Renal cortex interstitium (tissue), 11 donors: ENCODE data around the gene GOLGA3. TPM values are rescaled to one million over a fixed set of nuclear protein-coding genes. Genes with fewer than 3 reads are reported as not detected.
A peak's percentile ranks its signal among the peaks of the same experiment; 100 is the strongest.
"Not testable (repeated sequence)": the region's sequence is repeated elsewhere in the genome, so short reads cannot be mapped to it uniquely, and the experiment has no call there.

Source experiments
- DNase-seq, 11 donors: peaks; one replicate each; pipeline ENCODE4 v3.0.0-alpha.2; 2013; ENCODE audit warnings: low read depth in 9 of 11, low spot score in 4 of 11; ENCODE audit errors: extremely low read depth in 1 of 11
- polyA plus RNA-seq, 3 donors: library from polyadenylated mRNA; unstranded; fragments of 120-200 nt; gene quantifications; one replicate each; pipeline ENCODE4 v1.2.1, GENCODE V29; 2013; ENCODE audit not compliant: insufficient read length in 3 of 3

GOLGA3 gene
- polyA plus RNA-seq, 3 donors = 22.0 to 32.3 (median 30.6) TPM

DNA sequence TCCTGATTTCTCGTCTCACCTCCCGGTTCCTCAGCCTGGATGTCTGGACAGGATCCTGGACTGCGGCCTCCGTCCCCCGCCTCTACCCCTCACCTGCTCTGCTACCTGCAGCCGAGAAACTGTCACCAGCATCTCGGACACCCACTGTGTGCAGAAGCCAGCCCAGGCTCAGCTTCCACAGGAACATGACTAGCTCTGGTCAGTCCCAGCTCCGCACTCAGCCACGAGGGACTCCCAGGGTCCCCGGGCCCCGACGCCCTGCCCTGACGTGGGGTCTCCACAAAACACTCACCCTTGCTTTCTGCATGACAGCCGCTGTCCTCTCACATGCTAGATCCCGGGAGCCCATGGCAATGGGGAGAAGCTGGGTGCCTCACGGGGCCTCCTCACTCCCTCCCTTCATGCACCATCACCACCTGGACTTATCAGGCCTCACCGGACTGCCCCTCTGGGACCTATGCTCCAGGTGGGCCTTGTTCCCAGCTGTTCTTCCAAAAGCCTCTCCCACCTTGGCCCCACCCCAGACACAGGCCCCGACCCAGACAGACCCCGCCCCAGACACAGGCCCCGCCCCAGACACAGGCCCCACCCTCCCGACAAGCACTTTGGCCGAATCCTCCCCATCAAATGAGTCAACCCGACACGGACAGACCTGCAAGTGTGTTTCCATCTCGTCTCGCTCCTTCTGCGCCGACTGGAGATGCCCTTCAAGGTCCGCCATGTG is 40.1 kb downstream of the GOLGA3 start:
- DNase-seq = no peak

DNA sequence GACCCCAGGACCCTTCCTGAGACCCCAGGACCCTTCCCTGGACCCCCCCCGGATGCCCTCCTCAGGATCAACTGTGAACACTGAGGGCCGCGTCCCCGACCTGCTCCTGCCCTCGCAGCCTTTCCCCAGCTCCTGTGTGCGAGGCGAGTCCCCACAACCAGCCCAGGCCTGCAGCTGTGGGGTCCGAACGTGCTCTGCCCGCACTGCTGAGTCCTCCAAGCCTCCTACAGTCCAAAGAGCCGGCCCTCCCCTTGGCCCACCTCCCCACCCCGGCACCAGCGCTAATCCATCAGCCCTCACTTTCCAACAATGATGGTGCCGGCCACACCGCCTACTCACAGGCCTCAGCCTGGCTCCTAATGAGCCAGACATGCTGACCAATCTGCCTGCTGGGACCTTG is 40.8 kb downstream of the GOLGA3 start:
- DNase-seq = no peak

DNA sequence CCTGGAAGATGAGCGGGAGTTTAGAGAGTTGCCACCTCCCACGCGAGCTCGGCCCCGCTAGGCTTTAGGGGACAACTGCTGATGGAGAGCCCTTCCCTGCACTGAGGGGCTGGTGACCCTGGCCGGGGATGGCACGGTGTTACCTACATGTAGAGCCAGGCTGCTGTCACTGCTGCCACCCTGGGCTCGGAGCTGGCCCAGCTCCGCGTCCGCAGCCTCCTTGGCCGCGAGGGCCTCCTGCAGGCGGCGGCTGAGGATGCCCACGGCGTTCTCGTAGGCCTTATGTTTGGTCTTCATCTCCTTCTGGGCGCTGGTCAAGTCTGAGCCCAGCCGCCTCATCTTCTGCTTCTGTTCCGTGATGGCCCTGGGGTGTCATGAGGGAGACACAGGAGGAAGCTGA is 42.5 kb downstream of the GOLGA3 start:
- no peak for DNase-seq

DNA sequence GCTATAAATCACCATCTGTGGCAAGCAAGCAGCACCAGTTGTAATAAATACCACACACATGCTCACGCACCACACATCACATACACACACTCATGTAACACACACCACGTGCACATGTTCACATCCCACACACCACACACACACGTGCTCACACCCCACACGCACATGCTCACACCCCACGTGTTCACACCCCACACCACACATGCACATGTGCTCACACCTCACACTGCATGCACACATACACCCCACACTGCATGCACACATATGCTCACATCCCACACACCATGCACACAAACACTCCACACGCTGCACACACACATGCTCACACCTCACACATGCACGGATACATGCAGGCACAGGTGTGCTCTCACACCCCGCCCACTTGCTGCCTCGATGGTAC is 44.1 kb downstream of the GOLGA3 start:
- DNase-seq = no peak

DNA sequence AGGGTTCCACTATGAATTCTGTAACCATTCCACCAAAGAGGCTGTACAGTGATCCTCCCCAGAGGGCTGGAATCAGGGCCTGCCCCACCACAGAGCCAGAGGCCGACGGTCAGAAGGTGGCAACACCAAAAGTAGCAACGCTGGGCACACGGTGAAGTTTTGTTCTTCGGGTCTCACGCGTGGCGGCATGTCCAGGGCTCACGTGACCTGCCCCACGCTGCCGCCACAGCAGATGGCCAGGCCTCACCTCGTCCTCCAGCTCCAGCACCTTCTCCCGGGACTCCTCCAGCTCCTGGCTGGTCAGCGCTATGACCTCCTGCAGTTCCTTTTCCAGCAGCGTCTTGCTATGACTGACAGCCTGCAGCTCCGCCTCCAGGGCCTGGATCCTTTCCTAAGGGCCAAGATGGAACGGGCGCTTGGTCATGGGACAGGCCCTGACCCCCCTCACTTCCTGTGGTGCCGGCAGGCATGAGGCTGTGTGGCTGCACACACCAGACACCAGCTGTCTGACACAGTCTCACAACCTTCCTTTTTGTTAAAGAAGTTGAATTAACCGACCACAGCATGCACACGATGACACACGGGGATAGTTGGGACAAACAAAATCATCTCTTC is 44.6 kb downstream of the GOLGA3 start:
- DNase-seq = no peak

DNA sequence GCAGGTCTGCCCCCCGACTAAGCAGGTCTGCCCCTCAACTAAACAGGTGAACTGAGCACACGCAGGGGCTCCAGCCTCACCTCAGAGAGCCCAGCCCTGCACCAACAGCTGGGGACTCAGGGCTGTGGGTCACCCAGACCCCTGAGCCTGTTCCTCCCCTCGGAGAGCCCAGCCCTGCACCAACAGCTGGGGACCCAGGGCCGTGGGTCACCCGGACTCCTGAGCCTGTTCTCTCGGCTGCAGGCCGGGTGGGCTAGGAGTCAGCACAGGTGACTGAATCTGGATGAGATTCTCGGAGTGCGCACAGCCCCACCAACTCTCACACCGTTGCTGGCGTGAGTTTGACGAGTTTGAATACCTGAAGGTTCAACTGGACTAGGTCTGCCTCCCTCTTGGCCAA is 46.7 kb downstream of the GOLGA3 start:
- no peak for DNase-seq

DNA sequence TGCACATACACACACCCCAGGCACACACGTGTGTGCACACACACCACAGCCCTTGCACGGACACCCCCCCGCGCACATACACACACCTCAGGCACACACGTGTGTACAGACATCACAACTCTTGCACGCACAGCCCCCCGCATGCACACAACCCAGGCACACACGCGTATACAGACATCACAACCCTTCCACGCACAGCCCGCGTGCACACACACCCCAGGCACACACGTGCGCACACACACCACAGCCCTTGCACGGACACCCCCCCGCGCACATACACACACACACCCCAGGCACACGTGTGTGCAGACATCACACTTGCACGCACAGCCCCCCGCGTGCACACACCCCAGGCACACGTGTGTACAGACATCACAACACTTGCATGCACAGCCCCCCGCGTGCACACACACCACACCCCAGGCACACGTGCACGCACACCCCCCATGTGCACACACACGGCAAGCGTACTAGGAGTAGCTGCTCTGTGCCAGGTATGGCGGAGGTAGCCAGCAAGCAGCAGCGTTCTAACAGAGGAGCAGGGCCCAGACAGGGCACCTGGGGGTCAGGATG is 48.8 kb downstream of the GOLGA3 start:
- no peak for DNase-seq

DNA sequence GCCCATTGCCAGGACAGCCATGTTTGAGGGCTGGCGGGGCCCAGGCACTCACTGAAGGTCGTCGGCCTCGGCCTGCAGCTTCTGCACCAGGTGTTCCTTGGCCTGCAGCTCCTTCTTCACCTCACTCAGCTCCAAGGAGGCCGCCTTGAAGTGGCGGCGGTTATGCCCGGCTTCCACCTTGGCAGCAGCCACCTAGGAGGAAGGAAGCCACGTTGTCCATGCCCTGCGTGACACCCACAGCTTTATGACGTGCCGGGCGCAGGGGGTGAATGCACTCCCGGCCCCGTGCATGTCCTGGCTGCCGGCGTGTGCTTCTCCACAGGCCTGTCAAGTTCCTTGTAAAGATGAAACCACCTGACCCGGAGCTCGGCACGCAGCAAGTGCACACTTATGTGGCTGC is 51.1 kb downstream of the GOLGA3 start:
- no peak for DNase-seq

DNA sequence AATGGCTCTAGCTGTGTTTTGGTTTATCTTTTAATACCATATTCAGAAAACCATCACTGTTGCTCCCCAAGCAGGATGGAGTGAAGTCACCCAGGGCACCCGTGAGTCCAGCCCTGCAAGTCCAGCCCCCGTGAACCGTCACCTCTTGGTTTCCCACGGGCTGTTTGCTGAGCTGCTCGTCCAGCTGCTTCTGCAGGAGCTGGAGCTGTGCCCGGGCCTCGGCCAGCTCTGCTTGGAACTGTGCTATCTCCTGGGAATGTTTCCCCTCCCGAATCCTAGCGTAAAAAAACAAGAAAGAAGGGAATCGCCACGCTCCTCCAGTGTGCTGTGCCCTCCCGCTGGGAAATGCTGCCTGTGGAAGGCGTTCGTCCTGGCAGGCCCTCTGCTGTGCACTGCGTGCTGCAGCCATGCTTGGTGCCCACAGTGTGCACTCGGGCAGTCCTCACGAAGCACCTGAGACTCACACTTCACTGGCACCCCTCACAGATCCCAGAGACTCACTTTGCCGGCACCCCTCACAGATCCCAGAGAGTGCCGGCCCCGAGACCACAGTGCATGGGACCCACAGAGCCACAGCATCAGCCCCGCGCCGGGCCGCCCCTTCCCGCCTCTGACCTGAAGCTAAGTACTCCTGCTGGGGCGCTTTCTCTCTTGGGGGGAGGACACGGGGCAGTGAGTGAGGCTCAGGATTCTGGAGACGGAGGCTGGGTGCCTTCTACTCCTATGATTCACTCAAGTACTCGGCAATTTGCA is 51.7 kb downstream of the GOLGA3 start:
- no peak for DNase-seq

DNA sequence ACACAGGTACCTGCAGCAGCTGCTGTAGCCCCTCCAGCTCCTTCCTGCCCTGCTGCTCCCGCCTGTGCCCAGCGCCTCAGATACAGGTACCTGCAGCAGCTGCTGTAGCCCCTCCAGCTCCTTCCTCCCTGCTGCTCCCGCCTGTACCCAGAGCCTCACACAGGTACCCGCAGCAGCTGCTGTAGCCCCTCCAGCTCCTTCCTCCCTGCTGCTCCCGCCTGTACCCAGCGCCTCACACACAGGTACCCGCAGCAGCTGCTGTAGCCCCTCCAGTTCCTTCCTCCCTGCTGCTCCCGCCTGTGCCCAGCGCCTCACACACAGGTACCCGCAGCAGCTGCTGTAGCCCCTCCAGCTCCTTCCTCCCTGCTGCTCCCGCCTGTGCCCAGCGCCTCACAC is 52.4 kb downstream of the GOLGA3 start:
- not testable (repeated sequence) for DNase-seq

DNA sequence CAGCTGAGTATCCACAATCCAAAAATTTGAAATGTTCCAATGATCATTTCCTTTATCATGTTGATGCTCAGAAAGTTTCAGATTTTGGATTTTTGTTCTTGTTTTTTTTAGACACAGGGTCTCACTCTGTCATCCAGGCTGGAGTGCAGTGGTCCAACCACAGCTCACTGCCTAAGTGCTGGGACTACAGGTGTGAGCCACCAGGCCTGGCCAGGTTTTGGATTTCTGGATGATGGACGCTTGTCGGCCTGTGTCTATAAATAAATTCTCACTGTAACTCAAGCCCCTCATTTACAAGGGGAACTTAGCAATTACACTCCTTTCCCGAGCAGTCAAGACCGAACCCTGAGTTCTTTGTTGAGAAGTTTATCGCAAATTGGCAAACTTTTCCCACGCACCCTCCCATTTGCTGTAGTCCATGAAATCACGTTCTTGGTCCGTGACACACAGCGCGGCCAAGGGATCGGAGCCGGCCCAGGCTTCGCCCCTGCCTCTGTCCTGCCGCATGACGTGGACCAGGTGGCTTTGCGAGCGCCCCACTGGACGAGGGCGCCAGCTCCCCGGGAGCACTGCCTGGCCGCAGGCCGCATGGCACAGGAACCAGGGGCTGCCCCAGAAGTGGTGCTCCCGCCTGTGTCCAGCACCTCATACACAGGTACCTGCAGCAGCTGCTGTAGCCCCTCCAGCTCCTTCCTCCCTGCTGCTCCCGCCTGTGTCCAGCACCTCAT is 53.0 kb downstream of the GOLGA3 start:
- DNase-seq = no peak

DNA sequence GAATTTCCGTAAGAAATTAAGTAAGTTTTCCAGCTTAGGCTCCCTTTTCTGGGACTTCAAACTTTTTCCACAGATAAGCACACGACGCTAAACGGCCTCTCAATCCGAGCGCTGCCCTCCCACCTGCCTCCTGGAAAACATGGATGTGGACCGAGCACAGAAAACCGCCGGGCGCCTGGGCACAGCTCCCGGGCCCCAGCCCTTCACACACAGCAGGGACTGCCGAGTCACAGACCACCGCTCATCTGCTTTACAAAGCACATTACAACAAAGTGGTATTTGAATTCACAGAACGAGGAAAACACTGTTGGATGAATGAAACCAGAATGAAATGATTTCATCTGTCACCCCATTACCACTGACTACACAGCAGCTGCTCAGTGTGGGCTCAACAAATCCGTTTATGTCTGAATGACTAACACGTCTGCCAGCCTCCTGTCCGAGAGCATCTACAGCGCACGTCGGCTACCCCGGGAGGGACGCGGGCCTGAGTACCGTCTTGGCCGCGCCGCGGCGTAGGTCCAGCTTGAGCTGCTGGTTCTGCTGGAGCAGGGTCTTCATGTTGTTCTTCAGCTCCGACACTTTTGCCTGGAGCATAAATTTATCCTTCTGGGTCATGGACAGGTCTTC is 53.9 kb downstream of the GOLGA3 start:
- no peak for DNase-seq

DNA sequence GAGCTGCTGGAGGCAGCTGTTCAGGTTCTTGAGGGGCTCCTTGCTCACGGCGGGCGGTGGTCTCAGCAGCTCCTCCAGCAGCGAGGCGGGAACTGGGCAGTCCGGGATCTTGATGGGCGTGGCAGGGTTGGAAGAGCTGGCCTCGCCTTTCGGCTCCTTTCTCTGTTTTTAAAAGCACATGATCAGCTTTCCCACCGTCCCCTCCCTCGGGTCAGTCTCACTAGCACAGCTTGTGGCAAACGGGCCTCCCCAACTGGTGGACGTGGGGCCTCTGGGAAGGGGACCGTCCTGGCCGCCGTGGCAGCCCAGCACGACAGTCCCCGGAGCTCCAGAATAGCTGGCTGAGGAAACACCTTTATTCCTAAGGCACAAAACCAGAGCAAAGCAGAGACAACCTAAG is 54.5 kb downstream of the GOLGA3 start:
- DNase-seq = no peak

DNA sequence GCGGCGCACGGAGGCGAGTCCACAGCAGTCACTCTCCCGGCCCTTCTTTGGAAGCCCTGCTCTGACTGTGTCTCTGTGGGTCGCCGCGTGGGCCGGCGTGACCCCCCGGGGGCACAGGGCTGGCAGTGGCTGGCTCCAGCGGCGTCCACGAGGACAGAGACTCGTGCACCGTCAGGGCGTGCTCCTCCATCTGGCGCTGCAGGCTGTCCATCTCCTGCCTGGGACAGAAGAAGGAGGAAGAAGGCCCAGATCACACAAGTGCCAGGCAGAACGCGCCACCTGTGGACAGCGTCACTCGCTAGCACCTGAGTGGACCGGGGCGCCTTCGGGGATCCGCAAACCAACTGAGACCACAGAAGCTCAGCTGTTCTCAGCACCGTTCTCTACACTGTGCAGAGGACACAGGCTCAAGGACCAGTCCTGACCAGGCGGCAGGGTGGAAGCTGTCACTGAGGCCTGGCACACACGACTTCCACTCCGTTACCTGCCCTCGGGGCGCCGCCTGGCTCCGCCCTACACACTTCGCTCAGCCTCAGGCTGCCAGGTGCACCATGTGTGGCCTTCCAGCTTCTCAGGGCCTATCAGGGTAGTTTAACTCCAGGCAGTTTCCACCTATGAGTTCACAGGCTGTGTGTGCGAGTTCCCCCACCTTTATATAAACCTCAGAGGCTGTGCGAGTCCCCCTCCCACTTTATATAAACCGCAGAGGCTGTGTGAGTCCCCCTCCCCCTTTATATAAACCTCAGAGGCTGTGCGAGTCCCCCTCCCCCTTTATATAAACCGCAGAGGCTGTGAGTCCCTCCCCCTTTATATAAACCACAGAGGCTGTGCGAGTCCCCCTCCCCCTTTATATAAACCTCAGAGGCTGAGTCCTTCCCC is 55.4 kb downstream of the GOLGA3 start:
- no peak for DNase-seq

DNA sequence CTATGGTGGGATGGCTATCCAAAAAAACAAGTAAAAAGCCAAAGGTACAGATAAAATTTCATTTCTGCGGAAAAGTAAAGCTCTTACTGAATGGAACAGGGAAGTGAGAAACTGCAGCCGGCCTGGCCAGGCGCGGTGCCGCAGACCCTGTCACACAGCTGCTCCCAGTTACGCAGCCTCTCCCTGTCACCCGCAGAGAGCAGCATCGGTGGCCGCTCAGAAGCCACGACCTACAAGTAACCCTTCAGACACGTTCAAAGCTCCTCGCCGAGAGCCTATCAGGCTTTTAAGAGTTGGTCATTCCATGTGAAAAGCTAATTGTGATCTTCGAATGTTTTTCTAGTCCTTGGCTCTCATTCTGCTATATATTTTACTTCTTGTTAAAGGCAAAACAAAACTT is 56.1 kb downstream of the GOLGA3 start:
- DNase-seq = peak in 9 of 11 donors; percentile 23 to 77 (median 48)

DNA sequence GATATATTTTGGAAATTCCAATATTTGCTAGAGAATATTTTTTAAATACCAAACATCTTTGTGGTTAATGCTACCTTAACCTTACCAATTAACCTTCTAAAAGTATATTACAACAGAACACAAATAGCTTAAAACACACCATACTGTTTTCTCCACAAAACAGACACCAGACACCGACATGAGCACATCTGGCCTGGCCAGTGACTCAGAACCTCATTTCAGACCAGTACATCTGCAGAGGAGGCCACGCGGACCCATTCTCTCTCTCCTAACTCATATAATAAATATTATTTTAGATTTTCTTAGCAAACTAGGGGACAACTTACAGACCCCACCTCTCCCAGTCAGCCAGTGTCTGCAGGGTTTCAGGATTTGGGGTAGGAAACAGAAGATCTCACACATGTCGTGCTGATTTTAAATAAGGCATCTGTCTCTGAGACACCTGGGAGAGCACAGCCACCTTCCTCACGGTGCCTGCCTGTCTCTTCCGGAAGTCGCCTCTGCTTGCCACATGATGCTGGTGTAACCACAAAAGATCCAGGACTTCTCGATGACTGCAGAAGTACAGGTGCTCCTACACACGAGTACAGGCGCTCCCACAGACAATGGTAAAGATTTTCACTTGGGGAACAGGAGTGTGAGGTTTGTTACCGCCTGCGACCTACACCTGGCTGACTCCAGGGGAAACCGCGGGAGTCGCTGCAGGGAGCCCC is 57.4 kb downstream of the GOLGA3 start:
- DNase-seq = no peak

DNA sequence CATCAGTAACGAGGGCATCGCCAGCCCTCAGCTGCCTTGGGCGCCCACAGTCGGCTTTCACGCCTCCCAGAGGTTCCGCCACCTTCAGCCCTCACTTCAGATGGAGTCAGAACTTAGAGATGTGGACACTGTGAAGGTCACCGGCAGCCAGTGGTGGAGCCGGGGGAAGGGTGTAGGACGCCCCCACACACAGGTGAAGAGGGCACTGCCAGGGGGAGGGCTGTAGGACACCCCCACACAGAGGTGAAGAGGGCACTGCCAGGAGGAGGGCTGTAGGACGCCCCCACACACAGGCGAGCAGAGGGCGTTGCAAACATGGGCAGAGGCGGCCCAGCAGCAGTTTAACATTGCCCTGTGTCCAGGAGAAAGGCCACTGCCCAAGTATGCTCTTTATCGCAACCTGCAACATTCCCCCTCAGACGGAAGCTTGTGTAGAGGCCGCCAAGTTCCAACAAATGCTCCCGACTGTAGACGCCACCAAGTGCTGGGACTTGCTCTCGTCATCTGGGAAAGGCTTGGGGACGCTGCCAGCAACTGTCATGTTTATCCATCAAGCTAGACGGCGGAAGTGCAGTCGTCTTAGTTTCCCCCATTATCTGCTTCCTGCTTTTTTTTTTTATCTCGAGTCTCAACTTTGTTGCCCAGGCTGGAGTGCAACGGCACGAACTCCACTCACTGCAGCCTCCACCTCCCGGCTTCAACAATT is 62.1 kb downstream of the GOLGA3 start:
- no peak for DNase-seq
